ENCODE measurements around the gene MCM3AP. TPM values are rescaled to one million over a fixed set of nuclear protein-coding genes. Genes with fewer than 3 reads are reported as not detected.
A peak's percentile ranks its signal among the peaks of the same experiment; 100 is the strongest.
"Not testable (repeated sequence)": the region's sequence is repeated elsewhere in the genome, so short reads cannot be mapped to it uniquely, and the experiment has no call there.

MCM3AP gene
- total and polyA plus RNA-seq, 2 experiments from 2014 or later = 39.6 to 106 TPM

GRCh38 chr21:46227811-46228344 is 57.5 kb downstream of the MCM3AP start:
- Histone ChIP-seq H3K4me1 (ENCODE audit: low read depth) (peaks cover 22% of the 10 kb centered on the region), H3K4me3 (peak overlapping the region; percentile 68), H3K27ac (peak overlapping the region; percentile 91), H3K9me3 (ENCODE audit: low read depth) (no peaks in the 10 kb centered on the region), H3K27me3 (no peaks in the 10 kb centered on the region), H3K36me3 (no peaks in the 10 kb centered on the region)
- peak in 1 of 2 donors; percentile 10 for DNase-seq (ENCODE audit: low read depth in 1 of 2, low spot score in 1 of 2)
- TF ChIP-seq CTCF (IDR thresholded peaks at IDR 0.05; ENCODE audit: low read depth, low read length) = no peak

- Histone ChIP-seq H3K4me3 (peak overlapping the region; percentile 68), H3K27ac (no peak overlapping the region)
- DNase-seq (ENCODE audit: low read depth in 1 of 2, low spot score in 1 of 2) = peak; percentile 62 to 78
Measured at GRCh38 chr21:46226920-46227599, 58.4 kb downstream of the MCM3AP start.

GRCh38 chr21:46226146-46226545 is 59.3 kb downstream of the MCM3AP start:
- no peaks in the 10 kb centered on the region for H3K36me3 ChIP-seq
- no peak overlapping the region for H3K4me3 ChIP-seq
- H3K27me3 ChIP-seq = no peaks in the 10 kb centered on the region
- H3K27ac ChIP-seq = no peak overlapping the region
- no peak for DNase-seq (ENCODE audit: low read depth in 1 of 2, low spot score in 1 of 2)
- H3K4me1 ChIP-seq (ENCODE audit: low read depth) = peaks cover 22% of the 10 kb centered on the region
- TF ChIP-seq CTCF (IDR thresholded peaks at IDR 0.05; ENCODE audit: low read depth, low read length) = no peak
- H3K9me3 ChIP-seq (ENCODE audit: low read depth) = no peaks in the 10 kb centered on the region

More at GRCh38 chr21:46226920-46227599, 58.4 kb downstream of the MCM3AP start:
- Histone ChIP-seq H3K27me3 (no peaks in the 10 kb centered on the region), H3K9me3 (ENCODE audit: low read depth) (no peaks in the 10 kb centered on the region), H3K36me3 (no peaks in the 10 kb centered on the region), H3K4me1 (ENCODE audit: low read depth) (peaks cover 22% of the 10 kb centered on the region)
- no peak for TF ChIP-seq CTCF (IDR thresholded peaks at IDR 0.05; ENCODE audit: low read depth, low read length)

- H3K27ac ChIP-seq; DNase-seq (ENCODE audit: low read depth in 1 of 2, low spot score in 1 of 2); H3K4me3 ChIP-seq; H3K9me3 ChIP-seq (ENCODE audit: low read depth); H3K27me3 ChIP-seq; H3K36me3 ChIP-seq: not testable (repeated sequence)
- peaks cover 18% of the 10 kb centered on the region for H3K4me1 ChIP-seq (ENCODE audit: low read depth)
Measured at GRCh38 chr21:46223661-46224060, 61.8 kb downstream of the MCM3AP start.

- Histone ChIP-seq H3K9me3 (ENCODE audit: low read depth) (no peaks in the 10 kb centered on the region), H3K27ac (no peak overlapping the region), H3K27me3 (no peaks in the 10 kb centered on the region), H3K4me3 (no peak overlapping the region), H3K36me3 (peaks cover 6% of the 10 kb centered on the region), H3K4me1 (ENCODE audit: low read depth) (peaks cover 18% of the 10 kb centered on the region)
- no peak for TF ChIP-seq CTCF (IDR thresholded peaks at IDR 0.05; ENCODE audit: low read depth, low read length)
- DNase-seq (ENCODE audit: low read depth in 1 of 2, low spot score in 1 of 2) = no peak
Measured at GRCh38 chr21:46223217-46223616, 62.2 kb downstream of the MCM3AP start.

GRCh38 chr21:46222436-46223116 is 62.8 kb downstream of the MCM3AP start:
- TF ChIP-seq CTCF (IDR thresholded peaks at IDR 0.05; ENCODE audit: low read depth, low read length) = no peak
- no peaks in the 10 kb centered on the region for H3K27me3 ChIP-seq
- DNase-seq (ENCODE audit: low read depth in 1 of 2, low spot score in 1 of 2) = no peak
- H3K9me3 ChIP-seq (ENCODE audit: low read depth) = no peaks in the 10 kb centered on the region
- peaks cover 6% of the 10 kb centered on the region for H3K36me3 ChIP-seq
- H3K27ac ChIP-seq = no peak overlapping the region
- H3K4me1 ChIP-seq (ENCODE audit: low read depth) = peaks cover 14% of the 10 kb centered on the region
- H3K4me3 ChIP-seq = no peak overlapping the region
